ENCODE data around the gene ANP32A. TPM values are rescaled to one million over a fixed set of nuclear protein-coding genes. Genes with fewer than 3 reads are reported as not detected.
A peak's percentile ranks its signal among the peaks of the same experiment; 100 is the strongest.

The ANP32A gene
- total RNA-seq, 1 donor from 2014 or later, result 72.9 TPM

DNA sequence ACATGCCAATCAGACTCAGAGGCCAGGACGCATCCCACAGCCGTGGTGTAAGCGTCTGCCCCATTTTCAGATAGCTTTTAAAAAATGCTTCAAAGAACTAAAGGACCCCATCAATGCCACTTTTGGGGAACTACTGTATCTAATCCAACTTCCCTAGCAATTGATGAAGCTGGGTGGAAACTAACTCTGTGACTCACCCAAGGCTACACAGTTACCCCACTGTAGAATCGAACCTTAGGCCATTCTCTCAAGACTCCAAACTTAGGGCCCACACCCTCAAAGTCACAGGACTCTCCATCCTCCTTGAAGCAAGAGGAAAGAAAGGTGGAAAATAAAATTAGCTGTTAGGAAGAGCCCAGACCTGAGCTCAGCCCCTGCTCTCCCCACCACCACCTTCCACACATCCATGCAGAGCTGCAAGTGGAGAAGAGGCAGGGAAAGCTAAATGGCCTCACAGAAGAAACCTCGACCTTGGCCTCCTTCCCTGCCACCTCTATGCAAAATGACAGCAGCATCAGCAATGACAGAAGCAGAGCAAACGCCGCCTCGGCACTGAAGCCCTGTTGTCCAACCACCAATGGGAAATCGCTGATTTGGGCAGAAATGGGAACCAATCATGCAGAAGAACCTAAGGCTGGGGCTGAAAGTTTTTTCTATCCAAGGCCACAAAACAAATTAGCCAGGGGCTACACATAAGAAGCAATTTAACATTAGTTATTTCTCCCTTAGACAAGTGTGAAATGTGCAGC, 22.2 kb downstream of the ANP32A start:
- no peak for DNase-seq (ENCODE audit: low read depth, low spot score)

- DNase-seq (ENCODE audit: low read depth, low spot score), result no peak
These were observed 22.9 kb downstream of the ANP32A start for GRCh38 chr15:68797599-68798345.

- no peak for DNase-seq (ENCODE audit: low read depth, low spot score)
These were observed 23.5 kb downstream of the ANP32A start for GRCh38 chr15:68797191-68797590.

DNA sequence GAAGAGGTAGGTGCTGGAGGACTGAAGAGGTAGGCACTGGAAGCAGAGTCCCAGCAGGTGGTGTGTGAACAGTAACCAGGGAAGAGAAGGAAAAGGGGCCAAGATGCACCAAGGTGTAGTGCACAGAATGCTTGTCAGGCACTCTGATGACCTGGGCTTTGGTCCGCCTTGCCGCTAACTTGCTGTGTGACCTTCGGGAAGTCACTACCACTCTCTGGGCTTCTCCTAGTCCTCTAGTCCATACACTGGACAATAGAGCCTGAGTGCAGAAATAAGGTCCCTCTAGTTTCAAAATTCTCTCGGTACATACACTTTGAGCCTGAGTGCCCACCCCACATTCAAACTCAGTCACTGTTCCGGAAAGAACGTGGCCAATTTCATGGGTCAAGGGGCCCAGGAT, 24.1 kb downstream of the ANP32A start:
- no peak for DNase-seq (ENCODE audit: low read depth, low spot score)

- DNase-seq (ENCODE audit: low read depth, low spot score), result peak; percentile 59
These were observed 25.3 kb downstream of the ANP32A start for GRCh38 chr15:68795298-68795848.

DNA sequence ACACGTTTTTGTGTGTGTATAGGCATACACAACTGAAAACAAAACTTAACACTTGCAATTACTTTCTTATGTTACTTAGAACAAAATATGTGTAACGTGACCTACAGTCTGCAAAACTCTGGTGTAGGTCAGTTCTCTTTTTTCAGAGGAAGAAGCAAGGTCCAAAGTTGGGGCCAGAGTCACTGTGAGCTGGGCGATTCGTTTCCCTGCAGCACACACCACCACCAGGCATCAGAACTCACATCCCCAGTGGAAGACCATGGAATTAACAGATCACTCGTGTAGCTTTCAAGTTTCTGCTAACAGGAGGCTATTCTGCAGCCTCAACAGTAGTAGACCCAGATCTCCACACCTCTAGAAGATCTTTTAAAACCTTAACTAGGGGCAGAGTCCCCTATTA, 25.8 kb downstream of the ANP32A start:
- no peak for DNase-seq (ENCODE audit: low read depth, low spot score)

- no peak for DNase-seq (ENCODE audit: low read depth, low spot score)
These were observed 26.4 kb downstream of the ANP32A start for GRCh38 chr15:68794307-68794706.

GRCh38 chr15:68793776-68794175, 26.9 kb downstream of the ANP32A start:
- no peak for DNase-seq (ENCODE audit: low read depth, low spot score)

DNA sequence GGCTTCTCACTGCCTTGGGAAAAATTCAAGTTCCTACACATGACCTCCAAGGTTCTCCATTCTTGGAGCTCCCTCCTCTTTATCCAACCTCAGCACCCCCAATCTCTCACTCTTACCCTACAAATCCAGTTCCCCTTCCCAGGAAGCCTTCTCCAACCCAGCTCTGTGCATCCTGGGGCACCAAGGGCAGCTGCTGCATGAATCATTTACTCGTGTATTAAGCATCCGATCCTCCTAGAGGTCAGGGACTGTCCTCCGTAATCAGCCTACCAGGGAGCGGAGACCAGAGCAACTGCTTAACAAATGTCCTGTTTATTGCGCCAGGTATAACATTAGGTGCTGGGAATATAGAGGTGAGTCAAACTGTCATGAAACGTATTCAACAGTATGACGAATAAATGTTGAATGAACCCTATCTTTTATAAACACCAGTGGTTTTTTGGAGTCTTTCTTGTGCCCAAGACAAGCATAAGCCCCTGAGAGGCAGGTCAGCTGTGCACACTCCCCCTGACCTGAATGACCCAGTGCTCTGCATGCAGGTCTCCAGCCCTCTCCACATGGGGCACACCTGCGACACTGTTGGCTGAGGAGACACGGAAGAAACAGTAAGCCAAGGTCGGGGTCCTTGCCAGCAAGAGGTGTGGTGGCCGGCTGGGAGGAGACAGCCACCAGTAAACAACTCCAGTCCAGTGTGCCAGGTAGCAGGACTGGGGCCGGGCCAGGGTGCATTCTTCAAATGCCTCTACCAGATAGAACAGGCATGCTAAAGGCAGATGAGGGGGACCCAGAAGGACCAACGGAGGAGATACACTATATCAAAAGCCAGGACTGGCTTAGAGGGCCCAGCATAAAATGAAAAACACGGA, 27.6 kb downstream of the ANP32A start:
- DNase-seq (ENCODE audit: low read depth, low spot score), result no peak

GRCh38 chr15:68791431-68792283, 29.0 kb downstream of the ANP32A start:
- no peak for DNase-seq (ENCODE audit: low read depth, low spot score)

GRCh38 chr15:68790910-68791309, 29.8 kb downstream of the ANP32A start:
- DNase-seq (ENCODE audit: low read depth, low spot score), result no peak

DNA sequence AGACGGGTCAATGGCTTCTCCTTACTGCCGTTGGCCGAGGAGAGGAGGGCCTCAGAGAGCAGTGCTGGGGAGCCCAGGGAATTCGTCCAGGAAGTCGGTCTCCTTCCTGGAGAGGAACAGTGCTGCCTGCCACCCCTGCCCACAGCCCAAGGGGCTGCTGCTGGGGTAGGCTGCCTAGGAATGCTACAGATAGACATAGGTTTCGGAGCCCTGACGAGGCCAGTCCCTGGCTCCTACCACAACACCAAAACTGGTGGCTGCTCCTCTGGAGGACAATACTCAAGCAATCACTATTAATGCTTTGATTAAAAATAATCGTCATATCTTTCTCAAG, 30.5 kb downstream of the ANP32A start:
- DNase-seq (ENCODE audit: low read depth, low spot score), result no peak

DNA sequence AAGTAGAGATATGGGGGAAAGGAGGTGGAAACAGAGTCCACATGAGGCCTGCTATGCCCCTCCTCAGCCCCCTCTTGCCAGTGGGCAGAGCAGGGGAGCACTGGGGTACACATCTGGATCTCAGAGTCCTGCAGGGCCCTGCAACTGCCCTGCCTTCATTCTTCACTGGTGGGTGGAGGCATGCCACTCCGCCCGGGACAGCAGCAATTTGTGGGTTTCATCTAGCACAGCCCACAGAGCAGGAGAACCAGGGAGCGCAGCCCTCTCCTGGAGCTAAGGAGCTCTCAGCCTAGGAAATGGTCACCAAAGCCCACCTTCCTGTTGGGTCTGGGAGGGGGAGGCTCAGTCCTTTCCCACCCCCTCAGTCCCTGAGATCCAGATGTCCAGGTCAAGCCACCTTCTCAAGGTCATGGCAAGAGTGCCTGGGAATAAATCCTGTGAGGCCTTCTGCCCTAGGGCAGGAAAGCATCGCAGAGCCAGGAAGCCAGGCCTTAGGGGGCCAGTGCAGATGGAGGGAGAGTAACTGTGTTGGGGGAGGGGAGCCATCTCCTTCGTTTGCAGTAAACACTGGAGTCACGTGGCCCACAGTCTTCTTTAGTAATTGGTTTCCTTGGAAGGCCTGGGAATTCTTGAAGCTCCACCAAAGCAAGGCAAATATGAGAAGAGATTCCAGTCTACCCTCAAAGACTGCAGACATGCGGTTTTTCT, 31.0 kb downstream of the ANP32A start:
- no peak for DNase-seq (ENCODE audit: low read depth, low spot score)

DNA sequence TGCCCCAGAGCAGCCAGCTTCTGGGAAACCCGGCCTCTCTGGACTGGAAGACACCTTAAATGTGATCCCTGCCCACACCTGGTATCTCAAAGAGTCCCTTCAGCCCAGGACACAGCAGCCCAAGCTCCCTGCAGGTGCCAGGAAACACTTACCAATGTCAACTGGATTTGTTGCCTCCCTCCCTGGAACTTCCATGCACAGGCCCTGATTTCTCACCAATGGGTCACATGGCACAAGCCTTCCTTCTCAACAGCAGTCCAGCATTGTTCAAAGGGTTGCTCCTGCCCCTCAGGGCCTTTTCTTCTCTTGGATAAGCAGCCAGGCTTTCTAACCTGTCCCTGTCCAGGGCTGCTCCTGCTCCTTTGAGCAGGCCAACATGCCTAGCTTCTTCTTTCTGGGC, 31.6 kb downstream of the ANP32A start:
- no peak for DNase-seq (ENCODE audit: low read depth, low spot score)

DNA sequence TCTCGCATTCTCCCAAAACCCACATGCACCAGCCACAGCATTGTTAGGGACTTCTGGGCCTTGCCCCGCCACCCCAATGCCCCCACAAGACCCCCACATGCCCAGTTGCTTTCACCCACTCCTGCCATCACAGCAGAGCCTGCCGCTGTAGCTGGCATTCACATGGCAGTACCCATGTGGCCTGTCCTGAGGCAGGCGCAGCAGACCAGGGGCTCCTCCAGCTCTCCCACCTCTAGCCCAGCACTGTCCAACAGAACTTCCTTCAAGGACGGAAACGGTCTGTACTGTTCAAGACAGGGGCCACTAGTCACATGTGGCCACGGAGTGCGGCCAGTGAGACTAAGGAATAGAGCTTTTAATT, 32.5 kb downstream of the ANP32A start:
- no peak for DNase-seq (ENCODE audit: low read depth, low spot score)

DNA sequence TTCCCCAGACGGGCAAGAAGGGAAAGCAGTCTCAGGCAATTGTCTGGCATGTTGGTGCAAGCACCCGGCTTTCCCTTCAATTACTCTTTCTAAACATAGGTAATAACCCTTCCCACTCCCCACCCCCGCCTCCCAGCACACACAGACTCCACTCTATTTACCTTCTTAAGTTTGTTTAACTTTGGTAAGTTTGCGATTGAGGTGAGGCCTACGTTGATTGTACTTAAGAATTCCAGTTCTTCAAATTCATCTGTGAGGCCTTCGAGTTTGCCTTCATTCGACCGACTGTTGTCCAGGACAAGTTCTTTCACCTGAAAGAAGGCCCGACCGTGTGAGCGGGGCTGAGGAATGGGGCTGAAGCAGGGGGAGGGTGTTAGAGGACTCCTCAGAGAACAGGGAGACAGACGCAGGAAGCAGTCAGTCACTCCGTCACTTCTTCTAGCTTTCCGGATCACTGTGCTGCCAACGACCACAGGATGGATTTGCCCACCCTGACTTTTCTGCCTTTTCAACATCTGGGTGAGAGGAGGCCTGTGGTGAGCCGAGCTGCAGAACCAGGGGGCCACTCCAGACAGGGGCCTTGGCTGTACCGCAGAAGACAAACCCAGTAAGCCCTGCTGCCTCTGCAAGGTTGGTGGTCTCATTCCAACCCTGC, 33.0 kb downstream of the ANP32A start:
- DNase-seq (ENCODE audit: low read depth, low spot score), result no peak

- no peak for DNase-seq (ENCODE audit: low read depth, low spot score)
These were observed 33.9 kb downstream of the ANP32A start for GRCh38 chr15:68786753-68787152.

DNA sequence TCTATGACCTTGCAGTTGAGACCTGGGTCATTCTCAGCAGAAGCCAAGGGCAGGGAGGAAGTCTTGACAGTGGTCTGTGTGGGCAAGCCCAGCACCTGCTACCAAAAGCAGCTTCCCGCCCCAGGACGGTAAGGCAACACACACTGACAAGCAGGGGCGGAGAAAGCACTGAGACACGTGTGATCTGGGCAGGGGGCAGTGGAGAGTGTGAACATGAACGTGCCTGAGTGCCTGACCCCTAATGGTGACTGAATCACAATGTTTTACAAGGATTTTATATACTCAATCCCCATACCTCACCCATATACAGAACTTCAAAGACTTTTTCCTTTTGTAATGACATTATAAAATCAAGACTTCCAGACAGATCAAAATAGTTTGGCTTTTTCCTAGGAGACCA, 35.2 kb downstream of the ANP32A start:
- DNase-seq (ENCODE audit: low read depth, low spot score), result no peak

DNA sequence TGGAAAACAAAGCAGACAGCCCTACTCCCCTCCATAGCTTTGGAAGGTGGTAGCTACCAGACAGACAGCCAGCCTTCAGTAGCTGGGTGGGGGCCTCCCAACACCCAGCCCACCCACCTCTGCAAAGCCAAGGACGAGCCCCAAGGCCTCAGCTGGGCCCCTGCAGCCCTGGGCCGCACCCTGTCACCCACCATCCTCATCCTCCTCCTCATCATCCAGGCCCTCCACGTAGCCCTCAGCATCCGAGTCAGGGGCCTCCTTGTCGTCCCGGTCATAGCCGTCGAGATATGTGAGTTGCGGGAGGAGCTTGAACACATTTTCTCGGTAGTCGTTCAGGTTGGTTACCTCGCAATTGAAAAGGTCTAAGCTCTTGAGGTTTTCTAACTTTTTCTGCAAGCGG, 36.5 kb downstream of the ANP32A start:
- DNase-seq (ENCODE audit: low read depth, low spot score), result no peak
